ENCODE measurements around the gene SLIT3.

Gene SLIT3

DNA sequence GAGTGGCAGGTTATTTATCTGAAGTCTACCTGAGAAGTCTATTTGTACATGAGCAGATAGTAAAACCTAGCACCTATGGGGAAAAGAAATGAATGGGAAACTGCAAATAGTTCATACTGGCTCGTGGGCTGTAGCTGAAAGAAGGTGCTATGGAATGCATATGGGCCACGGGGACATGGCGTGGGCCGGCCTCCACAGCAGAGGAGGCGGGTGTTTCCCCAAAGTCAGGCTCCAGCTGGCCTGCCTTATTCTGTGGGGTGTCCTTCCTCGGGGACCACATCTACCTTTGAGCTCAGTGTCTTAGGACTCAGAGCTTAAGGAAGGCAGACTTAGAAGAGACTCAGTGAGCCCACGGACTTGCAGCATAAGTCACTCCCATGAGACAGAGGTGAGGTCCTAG lies 371.3 kb downstream of the SLIT3 start:
- H3K4me3 ChIP-seq (ENCODE audit: low read depth, low read length): no peak overlapping the region
- TF ChIP-seq, protein P1, sequence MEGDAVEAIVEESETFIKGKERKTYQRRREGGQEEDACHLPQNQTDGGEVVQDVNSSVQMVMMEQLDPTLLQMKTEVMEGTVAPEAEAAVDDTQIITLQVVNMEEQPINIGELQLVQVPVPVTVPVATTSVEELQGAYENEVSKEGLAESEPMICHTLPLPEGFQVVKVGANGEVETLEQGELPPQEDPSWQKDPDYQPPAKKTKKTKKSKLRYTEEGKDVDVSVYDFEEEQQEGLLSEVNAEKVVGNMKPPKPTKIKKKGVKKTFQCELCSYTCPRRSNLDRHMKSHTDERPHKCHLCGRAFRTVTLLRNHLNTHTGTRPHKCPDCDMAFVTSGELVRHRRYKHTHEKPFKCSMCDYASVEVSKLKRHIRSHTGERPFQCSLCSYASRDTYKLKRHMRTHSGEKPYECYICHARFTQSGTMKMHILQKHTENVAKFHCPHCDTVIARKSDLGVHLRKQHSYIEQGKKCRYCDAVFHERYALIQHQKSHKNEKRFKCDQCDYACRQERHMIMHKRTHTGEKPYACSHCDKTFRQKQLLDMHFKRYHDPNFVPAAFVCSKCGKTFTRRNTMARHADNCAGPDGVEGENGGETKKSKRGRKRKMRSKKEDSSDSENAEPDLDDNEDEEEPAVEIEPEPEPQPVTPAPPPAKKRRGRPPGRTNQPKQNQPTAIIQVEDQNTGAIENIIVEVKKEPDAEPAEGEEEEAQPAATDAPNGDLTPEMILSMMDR (IDR thresholded peaks at IDR 0.05; ENCODE audit: control insufficient read depth, extremely low read depth, insufficient read depth): no peak
- no peak for DNase-seq (ENCODE audit: low read depth)

DNA sequence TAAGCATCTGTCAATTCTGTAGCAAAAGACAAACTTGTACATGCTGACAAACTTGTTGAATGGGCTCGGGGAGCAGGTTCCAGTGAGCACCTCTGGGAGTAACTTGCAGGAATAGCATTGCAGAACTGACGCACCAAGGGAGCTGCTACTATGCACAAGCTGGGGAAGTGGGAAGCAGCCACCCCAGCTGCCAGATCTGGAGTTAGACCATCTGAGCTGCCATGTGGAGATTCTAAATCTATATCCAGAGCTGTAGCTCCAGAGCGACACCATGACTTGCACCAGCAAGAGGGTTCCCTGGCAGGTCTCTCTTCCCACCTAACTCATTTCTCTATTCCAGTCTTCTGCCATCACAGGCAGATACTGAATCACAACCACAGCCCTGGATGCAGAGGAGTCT lies 375.8 kb downstream of the SLIT3 start:
- H3K4me3 ChIP-seq (ENCODE audit: low read depth, low read length): no peak overlapping the region
- DNase-seq (ENCODE audit: low read depth): no peak
- TF ChIP-seq, protein P1 (IDR thresholded peaks at IDR 0.05; ENCODE audit: control insufficient read depth, extremely low read depth, insufficient read depth): no peak

DNA sequence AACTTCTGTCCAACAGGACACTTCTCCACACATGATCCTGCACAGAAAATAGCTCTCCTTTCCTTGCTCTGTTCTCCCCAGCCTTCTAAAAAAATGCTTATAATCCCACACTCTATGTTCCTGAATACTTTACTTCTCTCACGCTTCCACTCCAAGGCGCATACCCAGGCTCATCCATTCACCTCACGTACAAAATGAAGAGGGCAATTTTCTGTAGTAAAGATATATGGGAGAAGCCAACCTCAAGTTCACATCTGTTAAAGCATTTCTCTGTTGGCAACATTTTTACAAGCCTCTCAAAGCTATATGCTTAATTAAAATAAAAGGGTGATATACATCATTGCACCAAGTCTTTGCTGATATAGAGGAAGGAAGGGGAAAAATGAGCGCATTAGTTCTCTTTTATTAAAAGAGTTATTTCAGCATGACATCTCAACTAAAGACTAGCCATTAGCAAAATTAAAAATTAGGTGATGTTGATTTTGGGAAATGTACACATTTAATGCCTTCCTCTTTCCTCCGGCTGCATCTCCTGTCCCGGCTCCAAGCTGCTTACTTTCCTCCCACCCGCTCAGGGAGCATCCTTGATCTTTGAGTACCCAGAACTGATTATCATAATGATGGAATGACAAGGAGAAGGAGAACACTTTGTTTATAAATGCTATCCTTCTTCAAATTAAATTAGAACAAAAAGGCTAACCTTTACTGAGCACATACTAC lies 379.6 kb downstream of the SLIT3 start:
- no peak overlapping the region for H3K4me3 ChIP-seq (ENCODE audit: low read depth, low read length)
- TF ChIP-seq, protein P1 (IDR thresholded peaks at IDR 0.05; ENCODE audit: control insufficient read depth, extremely low read depth, insufficient read depth): no peak

DNA sequence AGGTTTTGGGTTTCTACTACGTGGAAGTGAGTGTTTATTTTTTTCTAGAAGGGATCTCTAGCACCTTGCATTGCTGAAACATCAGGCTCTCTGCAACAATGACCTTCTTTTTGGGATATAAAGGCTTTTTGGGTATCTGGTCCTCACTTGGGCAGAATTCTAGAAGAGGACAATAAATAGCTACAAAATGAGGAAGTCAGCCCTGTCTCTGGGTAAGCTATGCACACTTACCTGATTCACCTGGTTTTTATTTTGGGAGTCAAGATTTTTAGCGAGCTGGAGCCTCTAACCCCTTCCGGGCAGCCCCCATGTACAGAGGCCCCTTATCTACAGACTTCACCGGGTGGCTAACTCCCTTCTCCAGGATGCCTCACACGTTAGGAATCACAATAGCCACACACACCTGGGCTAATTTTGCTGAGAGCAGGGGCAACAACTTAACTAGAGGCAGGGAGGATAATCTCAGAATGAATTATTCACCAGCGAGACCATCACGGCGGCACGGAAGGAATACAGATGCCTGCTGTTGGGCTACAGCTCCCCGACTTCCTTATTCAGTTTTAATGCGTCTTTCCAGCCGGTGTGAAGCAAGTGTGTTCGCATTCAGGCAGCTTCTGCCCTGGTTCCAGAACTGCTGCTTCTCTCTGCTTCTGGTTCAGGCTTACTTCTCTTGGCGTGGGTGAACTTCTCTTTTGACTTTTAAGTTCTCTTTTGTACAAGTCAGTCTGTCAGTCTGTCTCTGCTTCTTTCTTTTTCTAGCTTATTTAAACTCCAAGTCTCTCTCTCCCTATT lies 380.7 kb downstream of the SLIT3 start:
- H3K4me3 ChIP-seq (ENCODE audit: low read depth, low read length): no peak overlapping the region
- no peak for DNase-seq (ENCODE audit: low read depth)
- TF ChIP-seq, protein P1 (IDR thresholded peaks at IDR 0.05; ENCODE audit: control insufficient read depth, extremely low read depth, insufficient read depth): no peak

More for the DNA sequence above, 379.6 kb downstream of the SLIT3 start:
- DNase-seq (ENCODE audit: low read depth): no peak

DNA sequence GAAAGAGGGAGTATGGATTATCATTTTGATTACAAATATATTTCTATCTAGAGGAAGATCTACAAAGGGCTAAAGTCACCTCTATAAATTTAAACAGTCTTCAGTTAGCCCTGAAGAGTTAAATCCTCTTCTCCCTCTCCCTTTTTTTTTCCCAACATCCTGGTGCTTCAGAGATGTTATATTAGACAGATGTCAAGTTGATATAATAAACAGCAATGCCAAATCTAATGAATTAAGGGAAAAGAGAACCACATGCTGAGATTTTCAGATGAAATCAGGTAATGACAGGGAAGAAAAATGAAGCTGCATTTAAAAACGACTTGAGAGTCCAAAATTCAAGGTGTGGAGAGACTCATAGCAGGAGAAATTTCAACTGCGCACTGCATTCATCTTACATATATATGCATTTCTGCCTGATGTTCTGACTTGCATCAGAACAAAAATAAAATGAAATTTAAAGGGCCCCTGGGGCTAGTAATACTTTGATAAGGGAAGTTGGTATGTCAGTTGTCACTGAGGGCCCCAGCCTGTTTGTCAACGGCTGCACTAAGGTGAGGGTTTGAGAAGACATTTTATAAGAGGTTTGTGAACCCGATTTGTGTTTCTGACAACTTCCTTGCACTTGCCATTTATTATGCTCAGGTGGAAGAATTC lies 382.9 kb downstream of the SLIT3 start:
- no peak overlapping the region for H3K4me3 ChIP-seq (ENCODE audit: low read depth, low read length)
- no peak for DNase-seq (ENCODE audit: low read depth)
- TF ChIP-seq, protein P1 (IDR thresholded peaks at IDR 0.05; ENCODE audit: control insufficient read depth, extremely low read depth, insufficient read depth): no peak

DNA sequence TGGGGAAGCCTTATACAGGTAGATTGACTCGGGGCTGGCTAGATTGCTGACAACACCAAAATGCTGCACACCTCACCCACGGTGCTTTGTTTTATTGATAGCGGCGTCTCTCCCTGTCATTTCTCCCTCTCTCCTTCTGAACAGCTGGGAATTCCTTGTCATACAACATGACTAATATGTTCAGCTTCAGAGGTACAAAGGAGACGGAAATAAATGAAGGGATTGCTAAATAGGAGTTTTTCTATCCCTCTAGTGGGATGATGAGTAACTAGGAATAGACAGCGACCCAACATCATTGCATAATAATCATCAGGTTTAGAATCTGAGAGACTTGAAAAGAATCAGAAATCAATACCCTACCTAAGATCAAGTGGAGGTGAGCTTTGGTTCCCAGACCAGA lies 384.1 kb downstream of the SLIT3 start:
- no peak for DNase-seq (ENCODE audit: low read depth)
- TF ChIP-seq, protein P1 (IDR thresholded peaks at IDR 0.05; ENCODE audit: control insufficient read depth, extremely low read depth, insufficient read depth): no peak
- H3K4me3 ChIP-seq (ENCODE audit: low read depth, low read length): no peak overlapping the region
